ENCODE data around the gene POLDIP3.
A peak's percentile ranks its signal among the peaks of the same experiment; 100 is the strongest.

The POLDIP3 gene

GRCh38 chr22:42641801-42642413, 27.2 kb upstream of the POLDIP3 start:
- DNase-seq (ENCODE audit: low read depth): no peak

DNA sequence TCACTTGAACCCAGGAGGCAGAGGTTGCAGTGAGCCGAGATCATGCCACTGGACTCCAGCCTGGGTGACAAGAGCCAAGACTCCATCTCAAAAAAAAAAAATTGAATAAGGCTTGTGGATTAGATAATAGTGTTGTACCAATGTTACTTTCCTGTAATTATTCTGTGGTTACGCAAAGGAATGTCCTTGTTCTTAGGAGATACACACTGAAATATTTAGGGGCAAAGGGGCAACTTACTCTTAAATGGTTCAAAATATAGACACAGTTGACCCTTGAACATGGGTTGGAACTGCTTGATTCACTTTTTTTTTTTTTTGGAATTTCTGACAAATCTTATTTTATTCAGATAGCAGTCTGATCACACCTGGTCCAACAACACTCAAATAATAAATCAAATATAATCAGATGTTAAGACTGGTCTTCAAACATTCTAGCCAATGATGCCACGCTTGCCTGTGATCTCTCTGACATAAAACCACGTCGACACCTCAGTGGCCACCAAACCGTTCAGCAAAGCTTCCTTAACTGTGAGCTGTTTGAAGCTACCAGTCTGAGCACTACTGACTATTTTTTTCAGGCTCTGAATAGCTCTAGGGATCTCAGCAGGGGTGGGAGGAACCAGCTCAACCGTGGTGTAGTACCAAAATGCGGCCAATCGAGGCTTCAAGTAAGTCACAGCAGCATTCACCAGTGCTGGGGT, 25.0 kb upstream of the POLDIP3 start:
- no peak for DNase-seq (ENCODE audit: low read depth)

- DNase-seq (ENCODE audit: low read depth): no peak
Observed at GRCh38 chr22:42637555-42637954, 22.9 kb upstream of the POLDIP3 start.

DNA sequence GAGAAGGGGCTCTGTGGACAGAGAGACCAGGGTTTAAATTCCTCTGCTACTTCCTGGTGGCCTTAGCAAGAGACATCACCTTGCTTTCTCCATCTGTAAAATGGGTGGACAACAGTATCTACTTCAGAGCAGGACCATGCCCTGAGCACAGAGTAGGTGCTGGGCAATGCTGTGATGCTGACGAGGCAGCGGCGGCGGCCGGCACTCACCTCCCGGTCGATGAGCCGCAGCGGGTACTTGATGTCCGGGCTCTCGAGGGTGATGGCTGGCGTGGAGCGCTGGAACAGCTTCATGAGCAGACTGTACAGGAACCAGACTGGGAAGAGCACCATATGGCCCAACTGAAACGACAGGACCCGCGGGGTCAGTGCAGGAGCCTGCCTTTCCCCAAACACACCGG, 21.8 kb upstream of the POLDIP3 start:
- no peak for DNase-seq (ENCODE audit: low read depth)

- peak; percentile 96 for DNase-seq (ENCODE audit: low read depth)
Observed at GRCh38 chr22:42635531-42635930, 20.8 kb upstream of the POLDIP3 start.

GRCh38 chr22:42633013-42633412, 18.3 kb upstream of the POLDIP3 start:
- no peak for DNase-seq (ENCODE audit: low read depth)

DNA sequence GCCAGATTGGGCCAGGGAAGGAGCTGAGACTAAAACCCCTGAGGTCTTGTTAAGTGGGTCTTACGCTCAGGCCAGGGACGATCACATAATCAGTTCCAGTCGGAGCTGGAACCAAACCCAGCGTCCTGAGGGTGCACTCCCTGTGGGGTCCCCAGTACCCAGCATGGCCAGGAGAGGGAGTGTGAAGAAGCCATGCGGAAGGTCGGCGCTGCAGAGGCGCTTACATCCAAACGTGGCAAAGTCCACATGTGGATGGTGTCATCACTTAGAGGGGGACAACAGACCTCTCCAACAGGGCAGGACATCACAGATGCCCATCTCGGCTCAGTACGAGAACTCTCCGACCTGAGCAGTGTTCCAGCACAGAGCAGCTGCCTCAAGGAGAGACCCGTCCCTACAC, 17.4 kb upstream of the POLDIP3 start:
- DNase-seq (ENCODE audit: low read depth): no peak

DNA sequence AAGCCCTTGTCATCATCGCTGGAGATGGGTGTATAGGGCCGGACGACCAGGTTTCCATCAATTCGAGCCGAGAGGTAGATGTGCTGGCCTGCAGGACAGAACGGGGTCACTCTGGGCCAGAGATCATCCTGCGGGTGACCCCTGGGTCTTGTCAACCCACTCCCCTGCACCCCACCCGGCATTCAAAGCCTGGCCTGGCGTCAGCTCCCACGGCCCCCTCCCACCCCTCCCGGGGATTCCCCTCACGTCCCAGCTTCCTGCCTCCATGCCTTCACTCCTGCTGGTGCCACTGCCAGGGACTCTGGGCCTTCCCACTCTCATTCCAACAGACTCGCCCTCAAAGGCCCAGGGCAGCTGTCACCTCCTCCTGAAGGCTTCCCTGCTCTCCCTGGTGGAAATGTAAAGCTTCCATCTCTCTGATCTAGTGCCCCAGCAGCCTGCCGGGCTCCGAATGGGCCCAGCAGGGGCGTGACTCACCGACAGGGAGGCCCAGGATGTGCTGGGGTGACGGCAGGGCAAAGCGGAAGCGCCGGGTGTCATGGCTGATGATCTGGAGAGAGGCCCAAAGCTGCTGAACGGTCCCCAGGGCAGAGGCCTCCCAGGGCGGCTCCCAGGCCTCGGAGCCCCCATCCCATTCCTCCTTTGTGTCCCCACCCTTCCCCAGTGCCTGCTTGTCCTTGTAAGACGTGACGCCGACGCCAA, 16.4 kb upstream of the POLDIP3 start:
- no peak for DNase-seq (ENCODE audit: low read depth)

DNA sequence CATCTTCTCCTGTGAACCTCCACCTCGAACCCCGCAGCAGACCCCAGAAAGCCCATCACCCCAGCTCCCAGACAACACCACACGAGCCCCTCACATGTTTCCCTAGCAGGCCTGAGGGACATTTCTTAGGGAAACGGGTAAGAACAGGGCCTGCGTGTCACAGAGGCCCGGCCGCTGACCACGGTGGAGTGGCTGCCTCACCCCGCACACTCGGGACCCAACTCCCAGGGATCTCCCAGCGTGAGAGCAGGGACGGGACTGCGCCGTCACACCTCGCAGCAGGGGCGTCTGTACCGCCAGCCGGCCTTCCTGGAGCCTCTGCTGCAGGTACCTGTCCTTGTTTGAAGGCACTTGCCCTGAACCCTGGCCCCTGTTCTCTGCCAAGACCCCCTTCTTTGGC, 15.5 kb upstream of the POLDIP3 start:
- DNase-seq (ENCODE audit: low read depth): no peak

DNA sequence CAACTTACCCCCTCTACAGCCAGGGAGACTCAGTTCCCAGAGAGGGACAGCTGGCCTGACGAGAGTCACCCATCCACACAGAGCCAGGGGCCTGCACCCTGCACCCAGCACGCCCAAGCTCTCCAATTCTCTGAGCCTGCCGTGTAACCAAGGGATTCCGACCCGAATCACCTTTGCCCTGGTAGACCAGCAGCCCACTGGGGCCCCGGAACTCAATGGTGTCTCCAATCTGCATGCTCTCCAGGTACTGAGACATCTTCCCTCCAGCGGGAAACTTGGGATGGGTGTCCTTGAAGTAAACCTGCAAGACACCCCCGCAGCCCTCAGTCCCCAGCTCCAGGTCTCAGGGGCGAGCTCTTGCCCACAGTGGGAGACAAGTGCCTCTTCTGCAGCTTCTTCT, 13.3 kb upstream of the POLDIP3 start:
- DNase-seq (ENCODE audit: low read depth): no peak

DNA sequence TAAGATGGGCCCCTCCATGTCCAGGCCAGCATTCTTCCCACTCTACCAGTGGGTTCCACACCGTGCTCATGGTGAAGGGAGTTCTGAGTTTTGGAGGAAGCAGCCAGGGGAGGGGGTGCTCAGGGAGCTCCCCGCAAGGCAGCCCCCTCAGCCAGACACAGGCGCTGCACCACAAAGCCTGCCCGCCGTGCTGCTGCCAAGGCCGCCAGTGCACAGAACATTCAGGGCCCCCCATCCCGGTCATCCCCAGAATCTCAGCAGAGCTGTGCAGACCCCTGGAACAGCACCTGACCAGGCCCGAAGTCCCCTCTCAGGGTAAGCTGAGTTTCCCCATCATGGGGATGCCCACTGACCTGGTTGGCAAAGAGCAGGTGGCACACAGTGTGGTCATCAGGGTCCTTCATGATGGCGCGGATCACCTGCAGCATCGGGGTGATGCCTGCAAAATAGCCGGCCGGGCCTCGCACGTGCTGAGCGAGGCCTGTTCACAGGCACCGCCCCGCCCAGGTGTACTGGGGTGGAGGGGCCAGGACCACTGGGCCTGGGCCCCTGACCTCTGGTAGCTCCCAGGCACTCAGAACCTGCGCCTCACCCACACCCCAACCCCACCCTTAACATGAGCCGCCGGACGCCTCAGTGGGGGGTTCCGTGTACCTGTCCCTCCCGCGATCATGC, 12.4 kb upstream of the POLDIP3 start:
- no peak for DNase-seq (ENCODE audit: low read depth)

- DNase-seq (ENCODE audit: low read depth): no peak
Observed at GRCh38 chr22:42626431-42626830, 11.7 kb upstream of the POLDIP3 start.

- no peak for DNase-seq (ENCODE audit: low read depth)
Observed at GRCh38 chr22:42625416-42625815, 10.7 kb upstream of the POLDIP3 start.

DNA sequence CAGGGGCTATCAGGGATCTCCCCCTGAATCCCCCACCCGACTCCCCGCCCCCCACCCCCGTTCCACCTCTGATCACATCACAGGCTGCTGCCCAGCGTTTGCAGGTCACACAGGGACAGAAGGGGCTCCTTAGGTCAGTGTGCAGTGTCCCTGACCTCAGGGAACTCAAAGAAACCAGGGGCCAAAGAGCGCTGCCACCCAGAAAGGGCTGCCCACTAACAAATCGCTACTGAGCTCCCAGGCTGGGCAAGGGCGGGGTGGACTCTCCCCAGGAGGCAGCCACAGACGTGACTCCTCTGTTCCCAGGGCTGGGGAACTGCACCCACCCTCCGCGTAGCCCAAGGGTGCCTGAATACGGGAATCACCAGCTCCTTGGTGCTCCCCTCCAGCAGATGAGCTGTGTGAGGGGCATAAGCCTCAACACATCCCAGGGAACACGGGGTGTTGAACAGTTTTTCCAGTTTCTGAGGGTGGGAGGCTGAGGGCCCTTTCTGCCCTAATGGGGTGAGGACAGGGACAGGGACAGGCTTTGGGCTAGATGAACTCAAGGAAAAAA, 9.9 kb upstream of the POLDIP3 start:
- no peak for DNase-seq (ENCODE audit: low read depth)

GRCh38 chr22:42623756-42624441, 9.2 kb upstream of the POLDIP3 start:
- no peak for DNase-seq (ENCODE audit: low read depth)

GRCh38 chr22:42623301-42623751, 8.6 kb upstream of the POLDIP3 start:
- no peak for DNase-seq (ENCODE audit: low read depth)

DNA sequence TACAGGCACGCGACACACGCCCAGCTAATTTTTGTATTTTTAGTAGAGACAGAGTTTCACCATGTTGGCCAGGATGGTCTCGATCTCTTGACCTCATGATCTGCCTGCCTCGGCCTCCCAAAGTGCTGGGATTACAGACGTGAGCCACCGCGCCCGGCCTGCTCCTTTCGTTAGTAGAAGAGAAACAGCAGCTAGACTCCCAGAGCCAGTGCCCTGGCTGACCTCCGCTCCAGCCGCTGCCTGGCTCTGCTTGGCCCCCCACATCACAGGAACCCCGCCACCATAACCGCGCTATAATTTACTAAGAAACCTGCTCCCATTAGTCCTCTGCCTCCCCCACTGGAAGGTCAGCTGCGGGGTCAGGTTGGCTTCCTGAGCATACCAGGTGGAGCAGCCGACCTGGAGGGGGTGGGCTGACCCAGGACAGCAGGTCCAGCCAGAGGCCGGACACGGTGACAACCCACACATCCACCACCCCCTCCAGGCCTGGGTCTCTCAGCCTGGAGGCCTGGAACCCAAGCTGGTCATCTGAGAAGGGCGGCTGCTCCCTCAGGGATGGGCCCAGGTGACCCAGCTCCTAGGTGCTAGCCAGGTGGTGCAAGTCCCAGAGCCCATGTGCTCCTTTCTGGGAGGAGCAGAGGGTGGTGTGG, 7.5 kb upstream of the POLDIP3 start:
- DNase-seq (ENCODE audit: low read depth): no peak

- DNase-seq (ENCODE audit: low read depth): peak; percentile 72
Observed at GRCh38 chr22:42621505-42622002, 6.9 kb upstream of the POLDIP3 start.

GRCh38 chr22:42620084-42620483, 5.4 kb upstream of the POLDIP3 start:
- no peak for DNase-seq (ENCODE audit: low read depth)

DNA sequence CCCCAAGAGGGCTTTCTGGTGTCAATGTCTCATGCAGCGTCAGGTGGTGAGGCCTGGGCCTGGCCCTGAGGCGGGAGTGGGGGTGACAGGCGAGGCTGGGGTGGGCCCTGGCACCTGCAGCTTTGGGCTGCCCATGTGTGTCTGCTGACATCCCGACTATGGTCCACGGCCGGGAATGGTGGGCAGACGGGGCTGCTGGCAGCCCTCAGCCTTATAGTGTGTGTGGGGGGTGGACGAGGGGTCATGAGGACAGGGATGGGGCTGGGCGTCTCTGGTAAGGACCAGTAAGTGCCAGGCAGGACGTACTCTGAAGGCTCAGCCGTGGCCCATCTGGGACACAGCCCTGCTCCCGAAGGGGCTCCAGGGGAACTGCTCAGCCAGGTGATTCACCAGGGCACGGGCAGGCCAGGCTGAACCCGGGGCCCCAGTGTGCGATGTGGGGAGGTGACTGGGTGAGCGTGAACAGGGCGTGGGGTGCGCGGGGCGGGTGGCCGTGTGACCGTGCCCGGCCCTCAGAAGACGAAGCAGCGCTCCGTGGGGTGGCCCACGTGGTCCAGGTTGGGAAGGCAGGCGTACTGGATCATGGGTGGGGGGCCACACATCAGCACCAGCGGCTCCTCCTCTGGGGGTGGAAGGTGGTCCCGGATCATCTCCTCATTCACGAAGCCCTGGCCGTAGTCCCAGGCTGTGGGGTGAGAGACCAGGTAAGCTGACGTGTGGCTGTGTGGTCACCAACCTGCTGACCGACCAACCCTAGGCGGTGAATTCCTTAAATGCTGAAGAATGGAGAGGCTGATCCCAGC, 4.8 kb upstream of the POLDIP3 start:
- no peak for DNase-seq (ENCODE audit: low read depth)
